Esophagus muscularis mucosa (tissue), 4 donors: ENCODE data around the gene PCDHGC5.

ENCODE experiments used
- EP300 ChIP-seq: sonication (generic); formaldehyde crosslinking; IDR thresholded peaks from one replicate; pipeline ENCODE4 v1.6.1; 2017; ENCODE audit warnings: antibody characterized with exemption
- POLR2A ChIP-seq: fragments of 450-650 bp; IDR thresholded peaks from one replicate; pipeline ENCODE4 v1.6.1; 2017; ENCODE audit warnings: antibody characterized with exemption, moderate library complexity, mild to moderate bottlenecking, low read depth
- POLR2AphosphoS5 ChIP-seq, 2 donors: sonication (generic); formaldehyde crosslinking; IDR thresholded peaks; one replicate each; pipeline ENCODE4 v1.6.1; 2017; ENCODE audit warnings: antibody characterized with exemption in 2 of 2
- TF ChIP-seq, protein P1 (sequence below), 3 experiments: fragments of 200-600 bp in 2 of 3; fragments of 450-650 bp in 1 of 3; sonication (generic) in 2 of 3; IDR thresholded peaks; one replicate each; pipeline ENCODE4 v1.5.1; 2017 to 2019; ENCODE audit warnings: antibody characterized with exemption in 3 of 3, mild to moderate bottlenecking in 2 of 3, moderate library complexity in 1 of 3

DNA sequence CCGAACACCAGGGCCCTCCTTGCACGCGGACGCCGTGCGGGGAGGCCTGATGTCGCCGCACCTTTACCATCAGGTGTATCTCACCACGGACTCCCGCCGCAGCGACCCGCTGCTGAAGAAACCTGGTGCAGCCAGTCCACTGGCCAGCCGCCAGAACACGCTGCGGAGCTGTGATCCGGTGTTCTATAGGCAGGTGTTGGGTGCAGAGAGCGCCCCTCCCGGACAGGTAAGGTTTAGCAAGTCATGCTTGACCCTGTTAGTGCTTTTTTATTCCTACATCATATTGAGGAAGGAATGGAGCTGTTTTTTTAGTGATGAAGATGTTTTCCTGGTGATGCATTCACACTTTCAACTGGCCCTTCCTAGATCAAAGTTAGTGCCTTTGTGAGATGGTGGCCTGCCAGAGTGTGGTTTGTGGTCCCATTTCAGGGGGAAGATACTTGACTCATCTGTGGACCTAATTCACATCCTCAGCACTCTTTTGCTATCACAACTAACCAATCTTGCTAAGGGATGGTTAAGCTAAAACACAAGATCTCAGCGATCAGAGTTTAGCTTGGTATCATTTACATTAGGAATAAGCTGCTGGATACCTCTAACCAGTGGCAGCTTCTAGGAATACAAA is 10.4 kb upstream of the PCDHGC5 start:
- TF ChIP-seq POLR2A = no peak
- TF ChIP-seq, protein P1, sequence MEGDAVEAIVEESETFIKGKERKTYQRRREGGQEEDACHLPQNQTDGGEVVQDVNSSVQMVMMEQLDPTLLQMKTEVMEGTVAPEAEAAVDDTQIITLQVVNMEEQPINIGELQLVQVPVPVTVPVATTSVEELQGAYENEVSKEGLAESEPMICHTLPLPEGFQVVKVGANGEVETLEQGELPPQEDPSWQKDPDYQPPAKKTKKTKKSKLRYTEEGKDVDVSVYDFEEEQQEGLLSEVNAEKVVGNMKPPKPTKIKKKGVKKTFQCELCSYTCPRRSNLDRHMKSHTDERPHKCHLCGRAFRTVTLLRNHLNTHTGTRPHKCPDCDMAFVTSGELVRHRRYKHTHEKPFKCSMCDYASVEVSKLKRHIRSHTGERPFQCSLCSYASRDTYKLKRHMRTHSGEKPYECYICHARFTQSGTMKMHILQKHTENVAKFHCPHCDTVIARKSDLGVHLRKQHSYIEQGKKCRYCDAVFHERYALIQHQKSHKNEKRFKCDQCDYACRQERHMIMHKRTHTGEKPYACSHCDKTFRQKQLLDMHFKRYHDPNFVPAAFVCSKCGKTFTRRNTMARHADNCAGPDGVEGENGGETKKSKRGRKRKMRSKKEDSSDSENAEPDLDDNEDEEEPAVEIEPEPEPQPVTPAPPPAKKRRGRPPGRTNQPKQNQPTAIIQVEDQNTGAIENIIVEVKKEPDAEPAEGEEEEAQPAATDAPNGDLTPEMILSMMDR (IDR thresholded peaks at IDR 0.05) = no peak
- TF ChIP-seq POLR2AphosphoS5 (IDR thresholded peaks at IDR 0.05) = no peak
- TF ChIP-seq EP300 = no peak
